Measurements from ENCODE around the gene YDJC. TPM values are rescaled to one million over a fixed set of nuclear protein-coding genes. Genes with fewer than 3 reads are reported as not detected.
"Not testable (repeated sequence)": the region's sequence is repeated elsewhere in the genome, so short reads cannot be mapped to it uniquely, and the experiment has no call there.

The YDJC gene, protein sequence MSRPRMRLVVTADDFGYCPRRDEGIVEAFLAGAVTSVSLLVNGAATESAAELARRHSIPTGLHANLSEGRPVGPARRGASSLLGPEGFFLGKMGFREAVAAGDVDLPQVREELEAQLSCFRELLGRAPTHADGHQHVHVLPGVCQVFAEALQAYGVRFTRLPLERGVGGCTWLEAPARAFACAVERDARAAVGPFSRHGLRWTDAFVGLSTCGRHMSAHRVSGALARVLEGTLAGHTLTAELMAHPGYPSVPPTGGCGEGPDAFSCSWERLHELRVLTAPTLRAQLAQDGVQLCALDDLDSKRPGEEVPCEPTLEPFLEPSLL
- total RNA-seq = 7.0 TPM

- DNase-seq (ENCODE audit: low spot score) = peak; percentile 96
- intact Hi-C loops (cut with DNase I) = no loop called here
- peak; percentile 95 for ATAC-seq
These were observed at the start of gene YDJC for GRCh38 chr22:21629255-21630149. TSS of gene YDJC (minus strand) at chr22:21630022. CDS start at chr22:21630014, 8 bp downstream.

GRCh38 chr22:21679383-21679782, 49.6 kb upstream of the YDJC start:
- ATAC-seq = no peak
- intact Hi-C loops (cut with DNase I) = no loop called here
- no peak for DNase-seq (ENCODE audit: low spot score)

DNA sequence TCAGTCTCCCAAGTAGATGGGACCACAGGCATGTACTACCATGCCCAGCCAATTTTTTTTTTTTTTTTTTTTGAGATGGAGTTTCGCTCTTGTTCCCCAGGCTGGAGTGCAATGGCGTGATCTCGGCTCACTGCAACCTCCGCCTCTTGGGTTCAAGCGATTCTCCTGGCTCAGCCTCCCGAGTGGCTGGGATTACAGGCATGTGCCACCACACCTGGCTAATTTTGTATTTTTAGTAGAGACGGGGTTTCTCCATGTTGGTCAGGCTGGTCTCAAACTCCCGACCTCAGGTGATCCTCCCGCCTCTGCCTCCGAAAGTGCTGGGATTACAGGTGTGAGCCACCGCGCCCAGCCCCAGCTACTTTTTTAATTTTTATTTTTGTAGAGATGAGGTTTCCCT, 49.0 kb upstream of the YDJC start:
- DNase-seq (ENCODE audit: low spot score); intact Hi-C loops (cut with DNase I); ATAC-seq: not testable (repeated sequence)

DNA sequence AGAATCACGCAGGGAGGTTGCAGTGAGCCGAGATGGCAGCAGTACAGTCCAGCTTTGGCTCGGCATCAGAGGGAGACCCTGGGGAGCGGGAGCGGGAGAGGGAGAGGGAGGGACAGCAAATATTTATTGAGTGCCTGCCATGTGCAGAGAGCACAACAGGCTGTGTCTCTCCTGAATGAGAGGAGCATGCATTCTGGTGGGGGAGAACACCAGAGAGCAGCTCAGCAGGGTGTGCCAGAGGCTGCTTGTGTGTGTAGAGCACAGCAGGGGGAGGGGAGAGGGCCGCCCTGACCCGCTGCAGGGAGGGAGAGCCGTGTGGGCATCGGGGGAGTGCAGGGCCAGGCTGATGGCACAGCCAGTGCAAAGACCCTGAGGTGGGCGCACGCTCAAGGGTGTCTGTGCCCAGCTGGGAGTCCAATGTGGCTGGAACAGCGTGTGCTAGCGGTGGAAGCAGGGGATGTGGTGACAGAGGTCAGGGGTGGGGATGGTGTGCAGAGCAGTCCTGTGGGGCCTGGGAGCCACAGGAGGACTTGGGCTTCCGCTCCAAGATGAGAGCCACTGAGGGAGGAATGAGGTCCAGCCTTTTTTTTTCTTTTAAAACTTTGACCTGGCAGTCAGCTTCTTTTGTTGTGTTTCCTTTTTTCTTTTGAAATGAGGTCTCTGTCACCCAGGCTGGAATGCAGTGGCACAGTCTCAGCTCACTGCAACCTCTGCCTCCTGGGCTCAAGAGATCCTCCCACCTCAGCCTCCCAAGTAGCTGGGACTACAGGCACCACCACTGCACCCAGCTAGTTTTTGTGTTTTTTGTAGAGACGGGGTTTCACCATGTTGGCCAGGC, 48.0 kb upstream of the YDJC start:
- DNase-seq (ENCODE audit: low spot score) = no peak
- intact Hi-C loops (cut with DNase I) = no loop called here
- peak; percentile 62 for ATAC-seq

GRCh38 chr22:21674638-21675245, 44.9 kb upstream of the YDJC start:
- intact Hi-C loops (cut with DNase I) = no loop called here
- DNase-seq (ENCODE audit: low spot score) = no peak
- no peak for ATAC-seq

- no peak for ATAC-seq
These were observed 43.9 kb upstream of the YDJC start for GRCh38 chr22:21673534-21674321.

DNA sequence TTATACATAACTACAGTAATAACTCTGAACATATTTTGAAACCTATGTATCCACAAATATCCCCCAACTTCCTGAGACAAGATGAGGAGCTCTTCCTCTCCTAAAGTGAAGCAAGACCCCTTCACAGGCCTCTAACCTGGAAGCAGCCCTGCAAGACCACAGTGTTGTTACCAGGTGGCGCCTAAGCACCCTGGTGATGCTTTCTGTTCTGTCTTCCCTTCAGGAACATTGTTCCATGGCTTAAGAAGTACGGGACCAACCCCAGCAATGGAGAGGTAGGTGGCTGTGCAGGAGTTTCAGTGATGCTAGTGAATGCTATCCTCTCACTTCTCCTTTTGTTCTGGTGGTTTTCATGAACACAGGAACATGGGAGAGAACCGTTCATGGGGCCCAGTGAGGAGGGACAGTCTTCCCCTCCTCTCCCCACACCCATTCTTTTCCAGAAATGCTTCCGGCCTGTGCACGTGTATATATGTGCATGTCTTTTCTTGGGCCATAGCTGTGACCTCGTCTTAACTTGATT, 42.3 kb upstream of the YDJC start:
- no peak for DNase-seq (ENCODE audit: low spot score)
- intact Hi-C loops (cut with DNase I) = no loop called here
- no peak for ATAC-seq

More at GRCh38 chr22:21673534-21674321, 43.9 kb upstream of the YDJC start:
- intact Hi-C loops (cut with DNase I) = no loop called here
- DNase-seq (ENCODE audit: low spot score) = no peak

DNA sequence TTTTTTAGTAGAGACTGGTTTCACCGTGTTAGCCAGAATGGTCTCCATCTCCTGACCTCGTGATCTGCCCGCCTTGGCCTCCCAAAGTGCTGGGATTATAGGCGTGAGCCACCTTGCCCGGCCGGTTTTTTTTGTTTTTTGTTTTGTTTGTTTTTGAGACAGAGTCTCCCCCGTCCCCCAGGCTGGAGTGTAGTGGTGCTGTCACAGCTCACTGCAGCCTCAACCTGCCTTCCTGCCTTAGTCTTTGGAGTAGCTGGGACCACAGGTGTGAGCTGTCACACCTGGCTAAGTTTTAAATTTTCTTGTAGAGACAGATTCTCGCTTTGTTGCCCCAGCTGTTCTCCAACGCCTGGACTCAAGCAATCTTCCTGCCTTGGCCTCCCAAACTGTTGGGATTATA, 39.2 kb upstream of the YDJC start:
- intact Hi-C loops (cut with DNase I) = no loop called here
- no peak for DNase-seq (ENCODE audit: low spot score)
- ATAC-seq = no peak

GRCh38 chr22:21666786-21667185, 37.0 kb upstream of the YDJC start:
- intact Hi-C loops (cut with DNase I) = no loop called here
- ATAC-seq = no peak

DNA sequence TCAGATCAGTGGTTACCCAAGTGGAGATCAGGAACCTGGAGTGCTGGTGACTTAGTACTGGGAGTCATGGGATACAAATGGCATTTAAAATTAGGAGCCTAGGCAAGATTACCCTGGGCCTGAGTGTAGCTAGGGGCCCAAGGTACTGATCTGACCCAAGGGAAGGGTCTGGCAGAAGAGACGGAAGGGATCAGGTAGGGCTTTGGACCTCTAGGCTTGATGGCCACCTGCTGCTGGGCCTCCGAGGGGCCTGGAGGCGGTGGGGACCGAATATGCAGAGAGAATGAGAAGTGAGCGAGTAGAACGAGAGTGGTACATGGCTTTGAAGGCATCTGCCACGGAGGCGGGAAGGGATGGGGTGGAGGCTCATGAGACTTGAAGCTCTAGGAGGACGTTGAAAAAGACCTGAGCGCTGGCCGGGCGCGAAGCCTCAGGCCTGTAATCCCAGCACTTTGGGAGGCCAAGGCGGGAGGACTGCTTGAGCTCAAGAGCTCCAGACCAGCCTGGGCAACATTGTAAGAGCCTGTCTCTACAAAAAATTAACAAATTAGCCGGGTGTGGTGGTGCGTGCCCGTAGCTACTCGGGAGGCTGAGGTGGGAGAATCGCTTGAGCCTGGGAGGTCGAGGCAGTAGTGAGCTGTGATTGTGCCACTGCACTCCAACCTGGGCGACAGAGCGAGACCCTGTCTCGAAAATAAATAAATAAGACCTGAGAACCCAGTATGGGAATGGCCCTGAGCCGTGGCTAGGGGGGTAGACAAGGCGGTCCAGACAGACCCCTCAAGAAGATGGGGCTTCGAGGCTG, 35.4 kb upstream of the YDJC start:
- ATAC-seq (no peak), DNase-seq (ENCODE audit: low spot score) (no peak)
- intact Hi-C loops (cut with DNase I) = no loop called here

More at GRCh38 chr22:21666786-21667185, 37.0 kb upstream of the YDJC start:
- no peak for DNase-seq (ENCODE audit: low spot score)

GRCh38 chr22:21663738-21664137, 33.9 kb upstream of the YDJC start:
- no peak for ATAC-seq
- intact Hi-C loops (cut with DNase I) = no loop called here
- no peak for DNase-seq (ENCODE audit: low spot score)

GRCh38 chr22:21661991-21662390, 32.2 kb upstream of the YDJC start:
- ATAC-seq = no peak
- no peak for DNase-seq (ENCODE audit: low spot score)
- intact Hi-C loops (cut with DNase I) = no loop called here

DNA sequence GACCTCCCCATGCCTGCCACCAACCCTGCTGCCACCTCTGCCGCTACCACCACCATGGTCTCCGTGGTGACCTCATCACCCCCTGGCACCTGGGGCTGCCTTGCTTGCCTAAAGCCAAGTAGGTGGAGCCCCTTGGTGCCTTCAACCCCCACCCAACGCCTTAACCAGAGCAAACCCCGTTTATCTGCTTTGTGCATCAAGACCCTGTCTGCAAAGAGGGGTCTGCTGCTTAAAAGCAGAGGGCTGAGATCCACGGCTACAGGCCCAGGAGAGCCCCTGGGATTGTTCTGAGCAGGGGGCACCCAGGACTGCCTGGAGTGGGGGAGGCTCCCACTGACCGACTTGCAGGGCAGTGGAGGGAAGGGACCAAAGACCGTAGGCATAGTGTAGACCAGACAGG, 31.1 kb upstream of the YDJC start:
- intact Hi-C loops (cut with DNase I) = no loop called here
- no peak for DNase-seq (ENCODE audit: low spot score)
- ATAC-seq = no peak

DNA sequence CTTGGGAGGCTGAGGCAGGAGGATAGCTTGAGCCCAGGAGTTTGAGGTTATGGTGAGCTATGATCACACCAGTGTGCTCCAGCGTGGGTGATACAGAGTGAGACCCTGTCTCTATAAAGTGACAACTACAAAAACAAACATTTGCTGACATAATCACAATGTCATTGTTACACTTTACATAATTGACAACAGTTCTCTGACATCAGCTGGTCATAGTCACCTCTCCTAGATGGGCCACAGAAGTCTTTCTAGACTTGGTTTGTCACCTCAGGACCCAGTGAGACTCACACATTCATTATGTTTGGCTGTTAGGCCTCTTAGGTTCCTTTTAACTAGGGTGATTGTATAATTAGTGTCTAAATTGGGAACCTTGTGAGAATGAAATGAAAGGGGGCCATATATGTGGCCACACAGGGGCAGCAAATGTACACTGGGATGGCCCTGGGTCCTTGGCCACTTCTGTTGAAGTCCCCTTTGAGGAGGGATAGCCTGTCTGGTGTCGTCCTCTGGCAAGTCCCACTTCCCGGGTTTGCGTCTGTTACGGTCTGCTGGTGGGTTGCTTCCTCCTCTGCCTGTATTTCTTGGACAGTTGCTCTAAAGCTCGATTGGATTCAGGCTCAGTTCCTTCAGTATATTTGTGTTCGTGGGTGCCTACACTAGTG, 30.2 kb upstream of the YDJC start:
- intact Hi-C loops (cut with DNase I) = loop anchor here (10.0 kb wide), 1 partner anchor 1545 kb away; no protein-coding TSS in a partner anchor
- no peak for DNase-seq (ENCODE audit: low spot score)

GRCh38 chr22:21657360-21658032, 27.7 kb upstream of the YDJC start:
- intact Hi-C loops (cut with DNase I) = loop anchor here (10.0 kb wide), 1 partner anchor 1547 kb away; no protein-coding TSS in a partner anchor
- DNase-seq (ENCODE audit: low spot score) (peak; percentile 75), ATAC-seq (peak; percentile 61)

More for the DNA sequence above, 30.2 kb upstream of the YDJC start:
- ATAC-seq = no peak

- ATAC-seq = no peak
- intact Hi-C loops (cut with DNase I) = loop anchor here (10.0 kb wide), 1 partner anchor 1548 kb away; no protein-coding TSS in a partner anchor
- DNase-seq (ENCODE audit: low spot score) = no peak
These were observed 27.2 kb upstream of the YDJC start for GRCh38 chr22:21657020-21657359.
